COR-L47 (cell line): ENCODE measurements around the gene BIRC2.
"Not testable (repeated sequence)": the region's sequence is repeated elsewhere in the genome, so short reads cannot be mapped to it uniquely, and the experiment has no call there.

Experiments used
- DNase-seq: peaks from one replicate; lab custom pipeline; 2025; lab: John Stamatoyannopoulos, UW

Gene BIRC2

DNA sequence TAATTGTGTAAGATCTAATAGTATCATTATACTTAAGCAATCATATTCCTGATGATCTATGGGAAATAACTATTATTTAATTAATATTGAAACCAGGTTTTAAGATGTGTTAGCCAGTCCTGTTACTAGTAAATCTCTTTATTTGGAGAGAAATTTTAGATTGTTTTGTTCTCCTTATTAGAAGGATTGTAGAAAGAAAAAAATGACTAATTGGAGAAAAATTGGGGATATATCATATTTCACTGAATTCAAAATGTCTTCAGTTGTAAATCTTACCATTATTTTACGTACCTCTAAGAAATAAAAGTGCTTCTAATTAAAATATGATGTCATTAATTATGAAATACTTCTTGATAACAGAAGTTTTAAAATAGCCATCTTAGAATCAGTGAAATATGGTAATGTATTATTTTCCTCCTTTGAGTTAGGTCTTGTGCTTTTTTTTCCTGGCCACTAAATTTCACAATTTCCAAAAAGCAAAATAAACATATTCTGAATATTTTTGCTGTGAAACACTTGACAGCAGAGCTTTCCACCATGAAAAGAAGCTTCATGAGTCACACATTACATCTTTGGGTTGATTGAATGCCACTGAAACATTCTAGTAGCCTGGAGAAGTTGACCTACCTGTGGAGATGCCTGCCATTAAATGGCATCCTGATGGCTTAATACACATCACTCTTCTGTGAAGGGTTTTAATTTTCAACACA is 23.3 kb upstream of the BIRC2 start:
- no peak for DNase-seq

DNA sequence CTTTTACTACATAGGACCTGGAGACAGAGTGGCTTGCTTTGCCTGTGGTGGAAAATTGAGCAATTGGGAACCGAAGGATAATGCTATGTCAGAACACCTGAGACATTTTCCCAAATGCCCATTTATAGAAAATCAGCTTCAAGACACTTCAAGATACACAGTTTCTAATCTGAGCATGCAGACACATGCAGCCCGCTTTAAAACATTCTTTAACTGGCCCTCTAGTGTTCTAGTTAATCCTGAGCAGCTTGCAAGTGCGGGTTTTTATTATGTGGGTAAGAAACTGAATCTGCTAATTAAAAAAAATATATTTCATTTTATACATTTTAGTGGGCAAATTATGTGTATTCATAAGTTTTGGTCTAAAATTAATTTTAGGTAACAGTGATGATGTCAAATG is 21.9 kb upstream of the BIRC2 start:
- no peak for DNase-seq

DNA sequence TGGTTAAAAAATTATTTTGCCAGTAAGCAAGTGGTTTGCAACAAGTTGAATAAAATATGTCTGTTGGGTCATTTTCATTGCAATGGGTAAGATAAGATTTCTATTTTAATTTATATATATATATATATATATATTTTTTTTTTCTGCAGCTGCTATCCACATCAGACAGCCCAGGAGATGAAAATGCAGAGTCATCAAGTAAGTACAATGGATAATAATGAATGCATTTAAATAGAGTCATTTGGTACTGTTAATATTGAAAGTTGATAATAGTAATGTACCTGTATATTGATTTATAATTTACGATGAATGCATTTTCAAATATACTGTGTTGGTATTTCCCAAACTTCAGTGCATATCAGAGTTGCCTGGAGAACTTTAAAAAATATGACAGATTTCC is 18.3 kb upstream of the BIRC2 start:
- no peak for DNase-seq

DNA sequence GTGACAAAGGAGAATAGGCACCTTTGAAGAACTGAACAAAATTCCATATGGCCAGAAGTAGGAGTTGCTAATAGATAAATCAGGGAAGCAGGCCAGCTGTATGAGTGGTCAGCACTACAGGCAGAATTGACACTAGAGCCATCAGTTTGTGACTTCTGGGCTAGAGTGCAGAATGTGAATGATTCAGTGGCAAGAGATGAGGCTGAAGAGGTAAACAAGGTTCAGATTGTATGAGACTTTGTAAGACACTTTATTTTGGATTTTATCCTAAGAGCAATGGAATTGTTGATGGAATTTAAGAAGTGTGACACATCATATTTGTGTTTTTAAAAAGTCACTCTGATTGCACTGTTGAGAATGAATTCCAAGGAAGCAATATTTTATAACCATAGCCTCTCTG is 16.8 kb upstream of the BIRC2 start:
- no peak for DNase-seq

DNA sequence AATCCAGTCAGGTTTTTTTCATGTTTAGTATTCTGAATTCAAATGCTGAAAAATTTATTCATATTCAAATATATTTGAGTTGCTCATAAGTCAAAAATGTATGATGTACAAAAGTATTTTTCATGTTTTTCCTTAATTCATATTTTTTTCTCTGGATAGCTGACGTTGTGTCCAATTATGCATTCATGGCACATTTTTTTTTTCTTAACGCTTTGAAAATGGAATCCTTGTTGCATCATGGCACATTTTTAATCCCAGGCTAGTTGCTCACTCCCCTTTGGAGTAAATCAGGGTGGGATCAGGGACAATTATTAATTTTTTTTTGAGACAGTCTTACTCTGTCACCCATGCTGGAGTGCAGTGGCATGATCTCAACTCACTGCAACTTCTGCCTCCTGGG is 15.7 kb upstream of the BIRC2 start:
- no peak for DNase-seq

DNA sequence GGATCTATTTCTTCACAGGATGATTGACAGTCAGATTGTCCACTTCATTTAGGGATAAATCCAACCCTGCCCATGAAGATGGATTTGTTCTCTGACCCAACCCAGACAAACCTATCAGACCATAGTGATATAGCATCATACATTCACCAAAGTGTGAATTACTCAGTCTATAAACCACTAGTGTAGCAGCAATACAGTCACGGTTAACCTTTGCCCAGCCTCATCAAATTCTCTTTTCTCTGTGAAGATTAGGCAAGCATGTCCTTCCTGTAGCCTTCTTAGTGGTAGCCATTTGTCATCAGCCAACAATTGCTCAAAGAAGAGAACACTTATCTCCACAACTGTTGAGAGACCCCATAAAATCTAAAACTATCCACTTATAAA is 14.4 kb upstream of the BIRC2 start:
- DNase-seq = no peak

DNA sequence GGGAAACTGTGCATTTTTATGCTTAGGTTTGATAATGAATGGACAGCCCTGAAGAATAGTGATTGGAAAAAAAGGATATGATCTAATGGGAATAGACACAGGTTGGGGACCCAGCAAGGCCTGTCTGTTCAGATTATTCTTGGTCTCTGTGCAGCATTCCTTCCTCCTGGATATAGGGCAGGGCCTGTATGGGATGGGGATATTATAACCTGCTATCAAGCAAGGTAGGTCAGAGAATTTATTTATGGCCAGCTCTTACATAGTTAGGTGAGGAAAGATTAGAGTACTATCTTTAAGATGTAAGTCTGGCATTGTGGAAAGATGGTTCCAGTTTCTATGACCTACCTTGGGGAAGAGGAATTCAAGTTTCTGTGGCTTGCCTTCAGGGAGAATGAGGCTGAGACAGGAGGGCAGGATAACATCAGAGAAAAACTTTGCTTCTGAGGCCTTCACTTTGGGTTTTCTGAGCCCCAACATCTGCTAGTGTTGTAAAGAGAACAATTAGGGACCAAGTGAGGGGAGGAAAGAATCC is 8.5 kb upstream of the BIRC2 start:
- DNase-seq = no peak

DNA sequence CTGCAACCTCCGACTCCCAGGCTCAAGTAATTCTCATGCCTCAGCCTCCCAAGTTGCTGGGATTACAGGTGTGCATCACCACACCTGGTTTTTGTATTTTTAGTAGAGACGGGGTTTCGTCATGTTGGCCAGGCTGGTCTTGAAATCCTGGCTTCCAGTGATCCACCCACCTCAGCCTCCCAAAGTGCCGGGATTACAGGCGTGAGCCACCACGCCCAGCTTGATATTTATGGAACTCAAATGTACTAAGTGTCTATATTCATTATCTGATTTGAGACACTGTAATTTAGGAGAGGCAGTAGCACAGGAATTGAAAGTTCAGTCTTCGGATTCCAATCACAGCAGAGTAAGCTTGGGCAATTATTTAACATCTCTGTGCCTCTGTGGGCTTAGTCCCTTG is 5.7 kb upstream of the BIRC2 start:
- DNase-seq = not testable (repeated sequence)

DNA sequence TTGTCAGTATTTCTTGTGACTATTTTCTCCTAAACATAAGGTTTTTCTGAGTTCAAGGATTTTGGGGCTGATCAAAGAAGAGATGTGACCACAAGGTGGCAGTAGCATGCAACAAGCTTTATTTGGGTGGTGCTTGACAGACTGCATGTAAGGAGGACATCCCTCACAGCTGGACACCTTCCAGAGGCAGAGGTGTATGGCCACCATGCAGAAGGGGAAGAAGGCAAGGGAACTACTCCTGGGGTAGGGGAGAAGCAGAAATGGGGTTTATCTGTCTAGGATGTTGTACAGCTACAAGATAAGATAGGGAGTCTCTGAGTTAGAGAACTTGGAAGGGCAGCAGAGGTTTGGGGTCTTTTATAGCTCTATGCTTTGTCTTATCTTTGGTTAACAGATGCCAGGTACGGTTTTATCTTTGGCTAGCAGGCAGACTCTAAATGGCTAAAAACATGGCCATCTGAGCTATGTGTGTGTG is 5.1 kb upstream of the BIRC2 start:
- peak; percentile 76 for DNase-seq

DNA sequence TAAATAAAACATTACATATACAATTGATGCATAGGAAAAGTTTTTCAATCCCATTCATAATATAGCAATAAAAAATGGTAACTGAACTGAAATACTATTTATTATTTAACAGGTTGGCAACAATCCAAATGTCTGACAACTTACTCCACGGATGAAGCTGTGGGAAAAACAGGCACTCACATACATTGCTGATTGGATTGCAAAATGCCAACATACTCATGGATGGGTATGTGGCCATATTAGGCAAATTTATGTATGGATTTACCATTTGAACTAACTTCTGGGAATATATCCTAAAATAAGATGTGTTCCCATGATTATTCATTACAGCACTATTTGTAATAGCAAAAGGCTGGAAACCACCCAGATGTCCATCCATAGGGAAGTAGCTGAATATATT is 3.2 kb upstream of the BIRC2 start:
- no peak for DNase-seq

DNA sequence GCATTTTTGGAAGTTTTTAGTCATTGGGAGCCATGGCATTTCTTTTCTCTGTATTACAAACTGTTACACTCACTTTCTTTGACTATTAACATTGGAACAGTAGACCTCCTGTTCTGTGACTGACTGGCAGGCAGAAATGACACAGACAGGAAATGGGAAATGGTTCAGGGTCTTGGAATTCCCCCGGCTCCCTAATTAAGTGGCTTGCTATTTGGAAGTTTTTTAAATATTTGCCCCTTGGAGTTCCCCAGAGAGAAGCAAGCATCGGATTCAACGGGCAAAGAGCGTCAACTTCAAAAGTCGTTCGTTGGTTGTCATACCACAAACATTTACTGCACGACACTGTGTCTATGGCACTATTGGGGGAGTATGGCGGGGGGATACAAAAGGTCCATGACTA is 1.1 kb upstream of the BIRC2 start:
- no peak for DNase-seq

DNA sequence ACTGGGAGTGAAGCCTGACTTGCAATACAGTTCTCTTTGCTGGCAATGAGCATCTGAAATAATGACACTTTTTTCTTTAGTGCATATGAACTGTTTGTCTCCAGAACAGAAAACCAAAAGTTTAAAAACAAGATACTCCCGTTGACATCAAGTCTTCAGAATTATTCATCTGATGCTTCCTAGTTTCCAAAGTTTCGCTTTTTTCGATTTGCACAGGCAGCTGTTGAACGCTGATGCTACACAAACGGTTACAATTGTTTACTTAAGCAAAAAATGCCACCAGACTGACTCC is 612 bp upstream of the BIRC2 start:
- no peak for DNase-seq

DNA sequence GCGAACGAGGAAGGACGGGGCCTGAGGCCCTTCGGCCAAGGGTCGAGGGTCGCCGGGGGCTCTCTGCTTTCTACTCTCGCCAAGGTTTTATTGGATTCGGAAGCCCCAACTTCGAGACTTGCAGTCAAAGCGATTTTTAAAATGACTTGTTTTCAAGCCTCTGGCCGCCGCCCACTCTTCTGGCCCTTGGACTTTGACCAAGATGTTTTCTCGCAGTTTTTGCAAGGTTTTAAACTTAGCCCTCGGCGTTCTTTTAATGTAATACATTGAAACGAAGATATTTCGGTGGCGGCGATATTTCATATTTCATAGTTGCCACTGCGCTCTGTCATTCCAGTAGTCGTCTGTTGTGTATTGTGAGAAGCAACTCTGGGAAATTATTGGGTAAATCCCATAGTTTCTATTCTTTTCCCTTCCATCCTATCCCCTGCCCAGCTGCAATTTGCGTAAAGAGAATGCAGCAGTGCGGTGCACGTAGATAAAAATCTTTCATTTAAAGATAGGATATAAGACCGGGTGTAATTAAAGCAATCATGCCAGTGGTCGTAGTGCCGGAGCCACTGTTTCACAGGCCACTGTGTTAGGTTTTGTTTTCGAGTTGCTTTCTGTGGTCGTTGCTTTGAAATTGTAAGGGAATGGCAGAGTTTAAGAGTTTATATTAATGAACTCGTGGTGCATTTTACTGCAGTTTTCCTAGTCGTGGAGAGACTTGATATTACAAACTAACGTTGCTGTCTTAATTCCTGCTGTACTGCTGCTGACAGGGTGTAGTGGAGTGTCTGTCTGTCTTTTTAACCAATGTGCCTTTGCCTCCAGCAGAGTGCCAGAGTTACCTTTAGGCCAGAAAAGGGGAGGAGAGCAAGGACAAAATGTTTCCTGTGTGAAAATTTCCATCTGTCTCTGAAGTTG is 702 bp downstream of the BIRC2 start:
- no peak for DNase-seq

DNA sequence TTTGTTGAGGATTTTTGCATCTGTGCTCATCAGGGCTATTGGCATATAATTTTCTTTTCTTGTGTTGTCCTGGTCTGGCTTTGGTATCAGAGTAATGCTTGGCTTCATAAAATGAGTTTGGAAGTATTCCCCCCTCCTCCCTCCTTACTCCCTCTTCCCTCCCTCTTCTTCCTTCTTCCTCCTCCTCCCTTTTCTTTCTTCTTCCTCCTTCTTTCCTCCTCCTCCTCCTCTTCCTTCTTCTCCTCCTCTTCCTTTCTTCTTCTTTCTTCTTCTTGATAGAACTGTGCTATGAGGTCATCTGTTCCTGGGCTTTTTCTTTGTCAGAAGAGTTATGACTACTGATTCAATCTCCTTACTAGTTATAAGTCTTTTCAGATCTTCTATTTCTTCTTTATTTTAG is 10.1 kb downstream of the BIRC2 start:
- DNase-seq = no peak

DNA sequence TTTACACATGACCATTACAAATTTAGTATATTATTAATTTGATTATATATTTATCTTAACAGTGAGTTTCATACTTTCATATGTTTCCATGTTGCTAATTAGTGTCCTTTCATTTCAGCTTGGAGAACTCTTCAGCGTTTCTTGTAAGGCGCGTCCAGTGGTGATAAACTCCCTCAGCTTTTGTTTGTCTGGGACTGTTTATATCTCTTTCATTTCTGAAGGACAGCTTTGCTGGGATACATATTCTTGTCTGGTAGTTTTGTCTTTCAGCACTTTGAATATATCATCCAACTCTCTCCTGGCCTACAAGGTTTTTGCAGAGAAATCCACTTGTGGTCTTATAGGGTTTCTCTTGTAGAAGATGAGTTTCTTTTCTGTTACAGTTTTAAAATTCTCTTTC is 12.4 kb downstream of the BIRC2 start:
- no peak for DNase-seq

DNA sequence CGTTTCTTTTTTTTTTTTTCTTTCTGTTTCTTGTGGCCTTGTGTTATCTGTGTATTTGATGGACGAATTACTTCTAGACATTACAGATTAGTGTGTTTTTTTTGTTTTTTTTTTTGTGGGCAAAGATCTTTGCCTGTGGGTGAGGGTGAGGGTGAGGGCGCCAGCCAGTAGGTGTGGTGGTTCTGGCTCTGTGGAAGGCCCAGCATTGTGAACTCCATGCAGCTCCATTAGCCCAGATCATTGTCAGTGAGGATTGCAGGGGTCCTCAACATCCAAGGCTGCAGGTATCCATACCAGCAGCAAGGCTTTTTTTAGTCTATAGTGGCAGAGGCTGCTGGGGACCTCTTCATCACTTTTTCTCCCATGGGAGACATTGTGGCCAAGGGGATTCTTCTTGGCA is 13.7 kb downstream of the BIRC2 start:
- DNase-seq = no peak

DNA sequence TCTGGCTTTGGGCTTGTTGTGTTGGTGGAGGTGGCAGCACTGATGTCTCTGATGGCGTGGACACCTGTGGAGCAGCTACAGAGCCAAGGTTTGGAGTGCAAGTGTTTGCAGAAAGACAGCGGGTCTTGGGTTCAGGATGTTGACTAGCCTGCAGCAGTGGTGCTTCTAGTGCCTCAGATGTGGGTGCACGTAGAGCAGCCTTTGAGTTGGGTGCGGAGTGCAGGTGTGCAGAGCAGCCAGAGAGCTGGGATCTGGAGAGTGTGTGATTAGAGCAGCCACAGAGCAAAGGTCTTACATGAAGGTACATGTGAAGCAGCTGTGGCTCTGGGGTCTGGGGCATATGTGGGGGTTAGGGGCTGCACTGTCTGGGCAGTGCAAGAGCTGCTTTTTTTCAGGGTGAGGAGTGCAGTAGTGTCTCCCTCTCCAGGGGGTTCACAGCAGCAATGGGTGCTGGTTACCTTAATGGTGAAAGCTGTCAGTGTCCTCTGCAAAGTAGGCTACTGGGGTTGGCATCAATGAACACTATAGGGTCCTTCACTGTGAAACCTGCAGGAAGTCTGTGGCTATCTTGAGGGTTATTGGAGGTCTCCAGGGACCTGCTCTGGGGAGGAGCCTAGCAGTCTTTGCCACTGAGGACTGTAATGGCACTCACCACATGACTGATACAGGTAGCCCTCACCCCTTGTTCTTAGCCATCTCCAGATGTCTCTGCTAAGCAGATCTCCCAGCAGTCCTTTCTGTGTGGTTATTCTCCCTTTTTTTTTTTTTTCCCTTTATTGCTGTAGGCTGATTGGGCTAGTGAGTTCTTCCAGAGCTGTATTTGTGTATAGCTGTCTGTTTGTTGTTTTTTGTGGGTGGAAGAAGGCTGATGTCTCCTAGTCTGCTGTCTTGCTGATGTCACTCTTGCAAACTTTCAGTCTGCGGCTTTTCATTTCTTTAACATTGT is 14.3 kb downstream of the BIRC2 start:
- DNase-seq = no peak

DNA sequence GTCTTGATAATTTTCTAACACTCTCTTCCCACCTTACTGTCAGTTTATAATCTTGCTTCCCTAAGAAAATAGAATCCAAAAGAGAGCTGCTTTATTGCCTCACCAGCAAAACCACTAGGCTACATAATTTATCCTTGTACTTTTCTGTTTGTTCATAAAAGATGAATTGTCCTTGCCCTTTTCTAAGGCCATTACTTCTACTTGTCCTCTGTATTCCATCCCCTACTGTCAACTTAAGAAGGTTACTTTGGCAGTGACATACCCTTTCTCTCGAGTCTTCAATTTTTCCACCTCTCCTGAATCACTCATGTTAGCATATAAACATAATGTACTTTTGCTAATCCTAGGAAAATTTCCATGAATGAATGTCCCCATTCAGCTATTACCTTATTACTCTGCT is 18.0 kb downstream of the BIRC2 start:
- no peak for DNase-seq

DNA sequence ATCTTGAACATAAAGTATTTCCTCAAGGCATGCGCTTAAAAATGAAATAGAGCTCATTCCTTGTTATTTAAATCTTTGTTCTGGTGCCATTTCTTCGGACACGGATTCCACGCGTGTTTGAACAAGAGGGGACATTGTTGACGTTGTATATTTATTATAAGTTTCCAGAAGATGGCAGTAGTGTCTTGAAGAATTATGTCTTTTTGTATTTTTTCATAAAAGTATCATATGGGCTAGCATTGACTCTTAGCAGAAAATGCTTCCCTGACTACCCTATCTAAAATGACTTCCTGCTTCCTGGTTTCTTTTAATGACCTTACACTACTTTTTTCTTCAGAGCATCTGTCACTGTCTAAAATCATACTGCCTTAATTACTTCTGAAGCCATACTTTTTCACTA is 20.4 kb downstream of the BIRC2 start:
- DNase-seq = no peak

DNA sequence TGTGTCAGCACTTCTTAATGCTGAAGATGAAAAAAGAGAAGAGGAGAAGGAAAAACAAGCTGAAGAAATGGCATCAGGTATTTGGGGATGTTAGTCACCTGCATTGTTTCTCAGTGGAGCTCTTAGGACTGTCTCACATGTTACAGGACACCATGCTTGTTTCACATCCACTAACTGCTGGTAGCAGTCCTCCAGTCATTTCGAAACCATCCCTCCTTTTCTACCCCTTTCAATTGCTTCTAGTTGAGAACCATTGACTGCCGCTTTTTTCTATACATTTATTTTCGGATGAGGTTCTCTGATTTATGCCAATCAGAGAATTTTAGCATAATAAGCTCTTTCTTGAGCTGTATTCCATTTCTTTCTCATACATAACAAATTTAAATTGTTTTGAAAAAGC is 21.5 kb downstream of the BIRC2 start:
- no peak for DNase-seq

DNA sequence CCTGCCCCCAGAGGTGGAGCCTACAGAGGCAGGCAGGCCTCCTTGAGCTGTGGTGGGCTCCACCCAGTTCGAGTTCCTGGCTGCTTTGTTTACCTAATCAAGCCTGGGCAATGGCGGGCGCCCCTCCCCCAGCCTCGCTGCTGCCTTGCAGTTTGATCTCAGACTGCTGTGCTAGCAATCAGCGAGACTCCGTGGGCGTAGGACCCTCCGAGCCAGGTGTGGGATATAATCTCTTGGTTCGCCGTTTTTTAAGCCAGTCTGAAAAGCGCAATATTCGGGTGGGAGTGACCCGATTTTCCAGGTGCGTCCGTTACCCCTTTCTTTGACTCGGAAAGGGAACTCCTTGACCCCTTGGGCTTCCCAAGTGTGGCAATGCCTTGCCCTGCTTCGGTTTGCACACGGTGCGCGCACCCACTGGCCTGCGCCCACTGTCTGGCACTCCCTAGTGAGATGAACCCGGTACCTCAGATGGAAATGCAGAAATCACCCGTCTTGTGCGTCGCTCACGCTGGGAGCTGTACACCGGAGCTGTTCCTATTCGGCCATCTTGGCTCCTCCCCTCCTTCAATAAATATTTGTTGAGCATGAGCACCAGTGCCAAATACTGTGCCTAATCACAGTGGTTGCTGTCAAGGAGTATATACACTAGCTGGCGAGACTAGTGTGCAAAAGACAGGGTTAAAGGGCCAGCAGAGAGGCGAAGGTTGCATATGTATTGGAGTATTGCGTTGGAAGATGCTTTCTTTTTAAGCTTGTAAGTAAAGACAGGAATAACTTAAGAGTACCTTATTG is 27.8 kb downstream of the BIRC2 start:
- DNase-seq = not testable (repeated sequence)
